ENCODE results near the gene TUBA4B. TPM values are rescaled to one million over a fixed set of nuclear protein-coding genes. Genes with fewer than 3 reads are reported as not detected.

The TUBA4B gene
- total RNA-seq, 4 donors from 2014 or later: not detected

GRCh38 chr2:219268294-219268693 lies 15.3 kb downstream of the TUBA4B start:
- intact Hi-C loops (cut with DNase I; ENCODE audit: low total_unique reads) (no loop called here), in situ Hi-C loops (cut with MboI; ENCODE audit: low sequenced_read_pairs in 4 of 4) (no loop called here)
- Histone ChIP-seq H3K36me3 (no peaks in the 10 kb centered on the region), H3K9me3 (no peaks in the 10 kb centered on the region), H3K4me1 (no peaks in the 10 kb centered on the region), H3K27ac (no peak overlapping the region), H3K27me3 (no peaks in the 10 kb centered on the region), H3K4me3 (no peak overlapping the region)
- ATAC-seq: no peak
- DNase-seq: no peak
- TF ChIP-seq CTCF (IDR thresholded peaks at IDR 0.05 in 4 of 5, conservative IDR thresholded peaks at IDR 0.05 in 1 of 5): no peak
- no peak for TF ChIP-seq POLR2A (IDR thresholded peaks at IDR 0.05)

GRCh38 chr2:219269362-219270054 lies 16.5 kb downstream of the TUBA4B start:
- no peak overlapping the region for H3K4me3 ChIP-seq
- no peak for TF ChIP-seq CTCF (IDR thresholded peaks at IDR 0.05 in 4 of 5, conservative IDR thresholded peaks at IDR 0.05 in 1 of 5)
- TF ChIP-seq POLR2A (IDR thresholded peaks at IDR 0.05): no peak
- in situ Hi-C loops (cut with MboI; ENCODE audit: low sequenced_read_pairs in 4 of 4) (loop anchor here in 1 of 4 donors (10.0 kb wide), 1 partner anchor 115 kb away; no protein-coding TSS in a partner anchor), intact Hi-C loops (cut with DNase I; ENCODE audit: low total_unique reads) (loop anchor here (10.0 kb wide), 1 partner anchor 985 kb away; no protein-coding TSS in a partner anchor)
- no peak overlapping the region for H3K27ac ChIP-seq
- ATAC-seq (no peak), DNase-seq (no peak)
- no peaks in the 10 kb centered on the region for H3K9me3 ChIP-seq
- H3K36me3 ChIP-seq: no peaks in the 10 kb centered on the region
- H3K4me1 ChIP-seq: peaks cover 8 to 9% of the 10 kb centered on the region in 2 donors
- no peaks in the 10 kb centered on the region for H3K27me3 ChIP-seq

- intact Hi-C loops (cut with DNase I; ENCODE audit: low total_unique reads): loop anchor here (10.0 kb wide), 1 partner anchor 985 kb away; no protein-coding TSS in a partner anchor
- no peak overlapping the region for H3K27ac ChIP-seq
- in situ Hi-C loops (cut with MboI; ENCODE audit: low sequenced_read_pairs in 4 of 4): loop anchor here in 1 of 4 donors (10.0 kb wide), 1 partner anchor 115 kb away; no protein-coding TSS in a partner anchor
Measured at GRCh38 chr2:219270055-219270372, 17.0 kb downstream of the TUBA4B start.

GRCh38 chr2:219271021-219271420 lies 18.0 kb downstream of the TUBA4B start:
- DNase-seq: no peak
- no peak for ATAC-seq
- Histone ChIP-seq H3K4me1 (peaks cover 14 to 15% of the 10 kb centered on the region in 2 donors), H3K9me3 (no peaks in the 10 kb centered on the region), H3K27ac (no peak overlapping the region), H3K36me3 (no peaks in the 10 kb centered on the region), H3K27me3 (no peaks in the 10 kb centered on the region), H3K4me3 (no peak overlapping the region)
- TF ChIP-seq CTCF (IDR thresholded peaks at IDR 0.05 in 4 of 5, conservative IDR thresholded peaks at IDR 0.05 in 1 of 5) (no peak), POLR2A (IDR thresholded peaks at IDR 0.05) (no peak)
- intact Hi-C loops (cut with DNase I; ENCODE audit: low total_unique reads) (loop anchor here (10.0 kb wide), 1 partner anchor 986 kb away; no protein-coding TSS in a partner anchor), in situ Hi-C loops (cut with MboI; ENCODE audit: low sequenced_read_pairs in 4 of 4) (loop anchor here in 1 of 4 donors (10.0 kb wide), 1 partner anchor 116 kb away; no protein-coding TSS in a partner anchor)

More at GRCh38 chr2:219270055-219270372, 17.0 kb downstream of the TUBA4B start:
- H3K27me3 ChIP-seq: no peaks in the 10 kb centered on the region
- ATAC-seq (no peak), DNase-seq (no peak)
- peaks cover 13 to 14% of the 10 kb centered on the region in 2 donors for H3K4me1 ChIP-seq
- H3K36me3 ChIP-seq: no peaks in the 10 kb centered on the region
- H3K4me3 ChIP-seq: no peak overlapping the region
- TF ChIP-seq POLR2A (IDR thresholded peaks at IDR 0.05): no peak
- no peak for TF ChIP-seq CTCF (IDR thresholded peaks at IDR 0.05 in 4 of 5, conservative IDR thresholded peaks at IDR 0.05 in 1 of 5)
- no peaks in the 10 kb centered on the region for H3K9me3 ChIP-seq
